Activated T-cell treated with anti-CD3 and anti-CD28 coated beads, Interleukin-2, amount 50 U/mL, for 48 hours (primary cell): ENCODE results near the gene HP.
A peak's percentile ranks its signal among the peaks of the same experiment; 100 is the strongest.
"Not testable (repeated sequence)": the region's sequence is repeated elsewhere in the genome, so short reads cannot be mapped to it uniquely, and the experiment has no call there.

Source experiments
- DNase-seq, 2 experiments: peaks; one replicate each; pipeline ENCODE4 v3.0.0-alpha.2; 2020

HP gene, protein sequence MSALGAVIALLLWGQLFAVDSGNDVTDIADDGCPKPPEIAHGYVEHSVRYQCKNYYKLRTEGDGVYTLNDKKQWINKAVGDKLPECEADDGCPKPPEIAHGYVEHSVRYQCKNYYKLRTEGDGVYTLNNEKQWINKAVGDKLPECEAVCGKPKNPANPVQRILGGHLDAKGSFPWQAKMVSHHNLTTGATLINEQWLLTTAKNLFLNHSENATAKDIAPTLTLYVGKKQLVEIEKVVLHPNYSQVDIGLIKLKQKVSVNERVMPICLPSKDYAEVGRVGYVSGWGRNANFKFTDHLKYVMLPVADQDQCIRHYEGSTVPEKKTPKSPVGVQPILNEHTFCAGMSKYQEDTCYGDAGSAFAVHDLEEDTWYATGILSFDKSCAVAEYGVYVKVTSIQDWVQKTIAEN

GRCh38 chr16:72054254-72054847, at the start of gene HP:
Gene HP (plus strand): TSS chr16:72054505. CDS start chr16:72054653, 148 bp downstream.
- DNase-seq, result not testable (repeated sequence)

DNA sequence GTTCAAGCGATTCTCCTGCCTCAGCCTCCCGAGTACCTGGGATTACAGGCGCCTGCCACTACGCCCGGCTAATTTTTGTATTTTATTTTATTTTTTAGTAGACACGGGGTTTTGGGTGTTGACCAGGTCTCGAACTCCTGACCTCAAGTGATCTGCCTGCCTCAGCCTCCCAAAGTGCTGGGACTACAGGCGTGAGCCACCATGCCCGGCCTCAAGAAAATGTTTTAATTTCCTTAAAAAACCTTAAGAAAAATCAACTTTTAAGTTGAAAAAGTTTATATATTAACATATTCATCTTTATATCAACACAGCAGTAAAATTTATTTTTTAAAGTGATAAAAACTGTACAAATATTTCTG, 46.3 kb upstream of the HP start:
- peak in 1 of 2 experiments; percentile 22 for DNase-seq

DNA sequence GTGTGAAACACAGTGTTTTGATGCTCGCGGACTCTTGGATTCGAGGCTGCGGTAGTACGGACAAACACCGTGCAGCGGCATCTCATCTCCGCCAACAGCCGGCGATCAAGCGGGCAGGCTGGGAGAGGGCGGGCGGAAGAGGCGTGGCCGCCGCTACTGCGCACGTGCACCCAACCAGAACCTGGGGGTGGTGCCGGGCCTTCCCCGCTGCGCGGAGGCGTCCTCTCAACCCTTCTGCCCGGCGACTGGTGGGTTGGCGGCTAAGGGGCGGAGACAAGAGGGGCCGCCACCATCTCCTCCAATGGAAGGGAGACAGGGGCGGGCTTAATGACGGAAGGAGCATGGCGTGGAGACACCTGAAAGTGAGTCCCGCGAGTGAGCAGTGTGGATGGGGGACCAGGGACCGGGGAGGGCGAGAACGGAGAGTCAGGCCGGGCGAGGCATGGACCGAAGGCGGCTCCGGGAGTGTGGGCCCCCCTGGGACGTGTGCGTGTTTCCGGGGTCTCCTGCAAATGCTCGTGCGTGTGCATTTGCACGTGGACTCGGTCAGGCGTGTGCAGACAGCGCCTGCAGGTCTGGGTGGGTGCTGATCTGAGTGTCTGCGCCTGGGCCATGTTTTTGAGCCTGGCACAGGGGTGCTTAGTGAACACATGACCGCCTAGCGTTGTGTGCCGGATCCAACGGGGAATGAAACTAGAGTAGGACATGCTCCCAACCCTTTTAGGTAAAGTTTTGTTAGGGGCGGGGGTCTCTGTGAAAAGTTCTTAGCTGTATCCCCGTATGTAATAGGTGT, 45.7 kb upstream of the HP start, which contains the start of gene DHODH:
TSS of gene DHODH (plus strand) at position 321 of the 793 bp plus-strand sequence. CDS start at position 342, 21 bp downstream.
- peak; percentile 98 for DNase-seq

GRCh38 chr16:72009779-72010178, 44.5 kb upstream of the HP start:
- no peak for DNase-seq

DNA sequence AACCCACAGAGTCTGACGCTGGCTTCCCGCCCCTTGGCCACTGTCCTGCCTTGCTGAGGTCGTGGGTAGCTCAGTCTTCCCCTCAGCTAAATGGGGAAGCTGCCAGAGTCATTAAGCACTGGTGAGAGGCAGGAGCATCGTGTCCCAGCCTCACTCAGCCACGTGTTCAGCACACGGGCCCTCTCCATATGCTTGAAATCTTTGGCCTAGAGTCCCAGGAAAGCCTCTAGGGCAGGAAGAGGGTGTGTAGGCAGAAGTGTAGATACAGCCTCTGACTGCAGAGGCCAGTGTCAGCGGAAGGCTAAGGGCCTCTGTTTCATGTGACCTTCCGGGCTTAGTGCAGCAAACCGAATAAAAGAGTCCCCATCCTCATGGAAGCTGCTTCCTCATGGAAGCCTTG, 41.7 kb upstream of the HP start:
- no peak for DNase-seq

DNA sequence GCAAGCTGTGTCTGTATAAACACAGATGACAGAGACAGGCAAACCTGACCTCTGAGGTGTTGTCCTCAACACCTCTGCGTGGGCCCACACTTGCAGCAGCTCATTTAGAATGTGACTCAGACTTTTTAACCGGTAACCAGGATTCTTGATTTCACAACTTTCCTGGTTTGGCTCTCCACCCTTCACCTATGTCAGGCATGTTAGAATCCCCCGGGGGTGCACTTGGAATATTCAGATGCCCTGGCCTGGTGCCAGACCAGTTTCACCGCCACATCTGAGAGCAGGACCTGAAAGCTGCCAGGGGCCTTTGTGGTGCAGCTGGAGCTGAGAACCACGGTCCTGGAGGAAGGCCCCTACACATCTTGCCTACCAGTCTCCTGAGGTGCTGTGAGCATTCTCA, 40.9 kb upstream of the HP start:
- DNase-seq, result peak; percentile 36 to 37

DNA sequence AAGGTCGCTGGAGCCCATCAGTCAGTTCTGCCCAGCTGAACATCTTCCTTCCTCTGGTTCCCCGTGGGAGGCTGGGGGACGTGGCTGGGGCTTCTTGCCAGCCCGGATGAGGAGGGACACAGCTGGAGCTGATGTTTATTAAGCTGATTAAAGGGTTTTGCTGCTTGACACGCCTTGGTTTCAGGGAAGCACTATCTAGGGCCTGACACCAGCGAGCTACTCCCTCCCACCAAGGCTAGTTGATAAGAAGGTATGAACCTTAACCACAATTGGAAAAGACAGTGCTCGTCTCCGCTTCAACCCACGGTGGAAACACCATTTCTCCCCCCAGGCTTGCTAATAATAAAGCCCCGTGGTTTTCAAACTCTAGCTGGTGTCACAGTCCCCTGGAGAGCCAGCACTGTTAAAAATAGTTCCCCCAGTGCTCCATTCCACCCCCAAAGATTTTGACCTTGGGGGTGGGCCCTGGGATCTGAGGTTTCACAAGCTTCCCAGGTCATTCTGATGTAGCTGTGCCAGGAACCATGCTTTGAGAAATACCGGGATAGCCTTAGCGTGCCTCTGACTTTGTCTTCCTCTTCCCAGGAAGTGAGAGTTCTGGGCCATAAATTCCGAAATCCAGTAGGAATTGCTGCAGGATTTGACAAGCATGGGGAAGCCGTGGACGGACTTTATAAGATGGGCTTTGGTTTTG, 40.3 kb upstream of the HP start:
- no peak for DNase-seq

- DNase-seq, result no peak
Observed at GRCh38 chr16:72014675-72015074, 39.6 kb upstream of the HP start.

DNA sequence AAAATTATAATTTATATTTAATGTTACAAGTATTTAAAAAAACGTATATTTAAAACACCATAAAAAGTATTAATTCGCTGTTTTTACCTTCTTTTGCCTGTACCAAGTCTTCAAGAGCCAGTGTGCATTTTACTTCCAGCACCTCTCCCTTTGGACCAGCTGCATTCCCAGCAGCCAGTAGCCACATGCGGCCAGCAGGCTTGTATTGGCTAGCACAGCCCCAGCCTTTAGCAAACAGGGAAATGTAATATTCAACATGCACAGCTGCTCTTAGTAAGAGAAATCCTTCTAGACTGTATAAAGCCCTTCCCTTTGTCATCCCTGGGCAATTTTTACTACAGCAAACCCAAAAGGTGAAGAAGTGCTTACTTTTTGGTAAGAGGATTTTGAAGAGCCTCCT, 39.2 kb upstream of the HP start:
- DNase-seq, result no peak

GRCh38 chr16:72018470-72018869, 35.8 kb upstream of the HP start:
- no peak for DNase-seq

GRCh38 chr16:72021043-72021442, 33.3 kb upstream of the HP start:
- DNase-seq, result no peak

GRCh38 chr16:72022127-72022526, 32.2 kb upstream of the HP start:
- DNase-seq, result no peak

DNA sequence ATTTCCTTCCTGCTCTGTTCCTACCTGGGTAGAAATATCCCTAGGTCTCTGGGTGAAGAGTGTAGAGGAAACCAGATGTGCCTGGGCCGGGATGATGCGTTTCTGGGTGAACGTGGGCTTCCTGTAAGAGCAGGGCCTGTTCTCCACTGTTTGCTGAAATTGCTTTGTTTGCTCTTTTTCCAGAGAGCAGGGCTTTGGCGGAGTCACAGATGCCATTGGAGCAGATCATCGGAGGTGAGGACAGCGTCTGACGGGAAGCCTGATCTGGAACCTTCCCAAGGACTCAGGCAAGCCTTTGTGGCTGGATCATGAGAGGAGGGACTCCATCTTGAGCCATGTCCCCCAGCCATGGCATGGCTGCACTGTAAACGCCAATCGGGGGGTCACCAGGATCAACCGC, 30.3 kb upstream of the HP start:
- DNase-seq, result no peak

- no peak for DNase-seq
Observed at GRCh38 chr16:72024862-72025382, 29.4 kb upstream of the HP start.

DNA sequence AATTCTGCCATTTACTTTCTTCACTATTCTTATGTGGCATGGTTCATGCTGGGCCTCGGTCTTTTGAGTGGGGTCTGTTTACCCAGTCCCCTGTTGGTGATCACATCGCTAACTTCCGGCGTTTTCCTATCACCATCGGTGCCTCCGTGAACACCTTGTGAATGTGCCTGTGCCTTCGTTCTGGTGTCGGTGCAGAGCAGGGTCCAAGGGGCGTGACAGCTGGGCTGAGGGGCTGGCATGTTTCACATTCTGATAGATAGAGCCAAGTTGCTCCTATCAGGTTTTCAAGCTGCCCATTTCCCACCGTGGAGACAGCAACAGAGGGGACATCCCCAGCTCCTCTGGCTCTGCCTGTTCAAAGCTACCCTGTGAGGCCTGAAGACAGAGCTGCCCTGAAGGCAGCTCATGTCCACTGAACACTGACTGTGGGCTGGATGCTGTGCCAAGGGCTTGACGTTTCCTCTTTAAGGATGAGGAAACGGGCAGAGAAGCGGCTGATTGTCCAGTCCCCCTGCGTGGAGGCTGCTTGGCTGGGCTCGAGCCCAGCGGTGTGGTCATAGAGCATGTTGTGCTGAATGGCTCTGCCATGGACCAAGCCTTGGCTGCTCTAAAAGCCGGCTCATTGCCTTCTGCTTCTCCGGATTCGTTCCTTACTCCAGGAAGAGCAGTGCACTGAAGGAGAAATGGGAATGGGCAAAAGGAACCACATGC, 28.7 kb upstream of the HP start:
- DNase-seq, result no peak

DNA sequence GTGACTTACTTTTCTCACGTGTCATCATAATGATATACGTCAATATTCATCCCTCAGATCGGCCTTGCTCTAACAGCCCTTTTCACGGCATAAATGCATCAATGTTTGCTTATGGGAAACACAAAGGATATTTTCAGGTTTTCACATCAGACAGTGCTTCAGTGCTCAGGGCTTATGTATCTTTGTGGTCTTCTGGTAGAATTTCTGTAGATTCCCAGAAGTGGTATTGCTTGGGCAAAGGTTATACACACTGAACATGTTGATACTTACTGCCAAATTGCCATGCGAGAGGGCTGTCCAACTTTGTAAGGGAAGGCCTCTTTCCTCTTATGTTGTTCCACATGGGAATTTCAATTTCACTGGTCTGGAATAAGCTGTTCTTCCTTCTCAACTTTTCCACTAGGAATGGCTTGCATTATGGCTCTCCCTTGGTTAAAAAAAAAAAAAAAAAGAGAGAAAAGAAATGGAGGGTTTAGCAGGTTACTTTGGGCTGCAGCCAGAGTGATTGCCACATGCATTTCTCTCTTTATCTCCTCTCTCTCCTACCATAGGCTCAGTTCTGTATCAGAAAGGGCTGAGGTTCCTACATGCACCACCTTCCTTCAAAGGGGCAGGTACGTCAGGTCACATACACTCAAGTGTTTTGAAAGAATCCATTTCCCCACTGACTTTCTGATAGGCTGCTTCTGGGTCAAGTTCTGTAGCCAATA, 26.5 kb upstream of the HP start:
- DNase-seq, result no peak

DNA sequence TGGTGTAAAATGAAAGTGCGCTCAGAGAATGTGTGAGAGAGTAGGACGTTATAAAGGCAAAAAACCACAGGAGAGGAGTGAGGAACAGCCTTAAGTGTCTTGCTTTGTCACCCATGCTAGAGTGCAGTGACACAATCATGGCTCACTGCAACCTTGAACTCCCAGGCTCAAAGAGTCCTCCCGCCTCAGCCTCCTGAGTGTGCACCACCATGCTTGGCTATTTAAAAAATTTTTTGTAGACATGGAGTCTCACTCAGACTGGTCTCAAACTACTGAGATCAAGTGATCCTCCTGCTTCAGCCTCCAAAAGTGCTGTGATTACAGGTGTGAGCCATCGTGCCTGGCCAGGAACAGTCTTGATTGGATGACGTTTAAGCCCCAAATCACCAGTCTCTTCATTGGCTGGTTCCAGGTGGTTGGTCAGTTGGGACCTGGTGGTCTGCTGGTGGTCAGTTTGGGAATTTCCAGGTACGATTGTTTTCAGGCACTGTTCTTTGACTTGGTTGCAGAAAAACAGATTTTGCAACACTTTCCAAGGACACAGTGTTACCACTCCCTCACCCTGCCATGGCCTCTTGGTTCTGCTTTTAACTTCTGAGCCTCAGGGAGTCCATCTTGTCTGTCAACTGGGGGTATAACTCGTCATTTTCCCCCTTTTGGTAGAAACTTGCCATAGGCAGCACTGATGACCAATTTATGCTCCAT, 24.6 kb upstream of the HP start:
- DNase-seq, result no peak

- DNase-seq, result no peak
Observed at GRCh38 chr16:72033437-72033836, 20.9 kb upstream of the HP start.

DNA sequence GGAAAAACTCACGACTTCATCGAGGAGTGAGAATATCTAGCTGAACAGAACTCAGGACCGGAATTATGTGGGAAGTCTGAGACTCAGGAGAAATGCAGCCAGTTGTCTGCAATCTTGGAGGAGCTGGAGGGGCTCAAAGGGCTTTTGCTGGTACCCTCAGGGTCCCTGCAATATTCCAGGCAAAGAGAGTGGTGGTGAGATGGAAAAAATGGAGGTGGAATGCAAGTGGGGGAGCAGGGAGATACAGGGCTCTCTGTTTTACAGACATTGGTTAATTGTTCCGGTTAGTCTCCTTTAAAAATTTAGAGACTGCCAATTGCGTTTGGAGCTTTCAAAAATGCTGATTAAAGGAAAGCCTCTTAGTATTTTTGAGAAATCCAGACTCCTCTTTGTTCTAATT, 18.2 kb upstream of the HP start:
- no peak for DNase-seq

GRCh38 chr16:72042157-72042660, 12.1 kb upstream of the HP start:
- no peak for DNase-seq

GRCh38 chr16:72043058-72043457, 11.2 kb upstream of the HP start:
- no peak for DNase-seq
